Measurements from ENCODE around the gene ZNF446.
"Not testable (repeated sequence)": the region's sequence is repeated elsewhere in the genome, so short reads cannot be mapped to it uniquely, and the experiment has no call there.

Gene ZNF446

GRCh38 chr19:58469241-58470013 is 6.7 kb upstream of the ZNF446 start:
- Histone ChIP-seq H3K27me3 (ENCODE audit: control insufficient read depth, low read length) (peaks cover 3% of the 10 kb centered on the region; the same call in 1 of the 2 replicates), H3K4me1 (ENCODE audit: control insufficient read depth, low read length) (peaks cover 16% of the 10 kb centered on the region), H3K36me3 (ENCODE audit: control insufficient read depth, low read length) (peaks cover 36% of the 10 kb centered on the region), H4K20me1 (ENCODE audit: control insufficient read depth, insufficient read depth, low read depth, low read length) (peaks cover 8% of the 10 kb centered on the region; the same call in 1 of the 2 replicates), H3K79me2 (ENCODE audit: control insufficient read depth, low read length) (peaks cover 27% of the 10 kb centered on the region), H3F3A (ENCODE audit: control insufficient read depth, insufficient read depth) (peaks cover 11% of the 10 kb centered on the region), H3K9me3 (ENCODE audit: control insufficient read depth, insufficient read depth, low read length) (no peaks in the 10 kb centered on the region), H3K4me2 (ENCODE audit: low read length) (no peak overlapping the region), H3K27ac (ENCODE audit: low read depth, low read length) (no peak overlapping the region), H3K9me2 (replicated peaks; ENCODE audit: control insufficient read depth, low read length) (no peaks in the 10 kb centered on the region), H3K4me3 (ENCODE audit: low read length) (no peak overlapping the region)
- TF ChIP-seq CTCF (IDR thresholded peaks at IDR 0.05; ENCODE audit: low read depth, low read length, poor library complexity, severe bottlenecking) (no peak), EZH2phosphoT487 (IDR thresholded peaks at IDR 0.05; ENCODE audit: borderline replicate concordance, low read length) (no peak)

- H3K4me3 ChIP-seq (ENCODE audit: low read length); H3K9me2 ChIP-seq (replicated peaks; ENCODE audit: control insufficient read depth, low read length); H3K9me3 ChIP-seq (ENCODE audit: control insufficient read depth, insufficient read depth, low read length); H4K20me1 ChIP-seq (ENCODE audit: control insufficient read depth, insufficient read depth, low read depth, low read length); H3K27me3 ChIP-seq (ENCODE audit: control insufficient read depth, low read length); H3K4me2 ChIP-seq (ENCODE audit: low read length); H3K27ac ChIP-seq (ENCODE audit: low read depth, low read length): not testable (repeated sequence)
- Histone ChIP-seq H3F3A (ENCODE audit: control insufficient read depth, insufficient read depth) (peaks cover 12% of the 10 kb centered on the region), H3K4me1 (ENCODE audit: control insufficient read depth, low read length) (peaks cover 23% of the 10 kb centered on the region), H3K36me3 (ENCODE audit: control insufficient read depth, low read length) (peaks cover 36% of the 10 kb centered on the region), H3K79me2 (ENCODE audit: control insufficient read depth, low read length) (peaks cover 27% of the 10 kb centered on the region)
These were observed 5.2 kb upstream of the ZNF446 start for GRCh38 chr19:58470837-58471543.

- Histone ChIP-seq H3K9me2 (replicated peaks; ENCODE audit: control insufficient read depth, low read length) (no peaks in the 10 kb centered on the region), H3K79me2 (ENCODE audit: control insufficient read depth, low read length) (peaks cover 27% of the 10 kb centered on the region), H3K4me2 (ENCODE audit: low read length) (no peak overlapping the region), H3K27me3 (ENCODE audit: control insufficient read depth, low read length) (no peaks in the 10 kb centered on the region), H3K27ac (ENCODE audit: low read depth, low read length) (no peak overlapping the region), H4K20me1 (ENCODE audit: control insufficient read depth, insufficient read depth, low read depth, low read length) (peaks cover 8% of the 10 kb centered on the region; the same call in 1 of the 2 replicates), H3K9me3 (ENCODE audit: control insufficient read depth, insufficient read depth, low read length) (no peaks in the 10 kb centered on the region), H3K4me1 (ENCODE audit: control insufficient read depth, low read length) (peaks cover 23% of the 10 kb centered on the region), H3F3A (ENCODE audit: control insufficient read depth, insufficient read depth) (peaks cover 12% of the 10 kb centered on the region), H3K36me3 (ENCODE audit: control insufficient read depth, low read length) (peaks cover 36% of the 10 kb centered on the region), H3K4me3 (ENCODE audit: low read length) (no peak overlapping the region)
- TF ChIP-seq CTCF (IDR thresholded peaks at IDR 0.05; ENCODE audit: low read depth, low read length, poor library complexity, severe bottlenecking): no peak
- no peak for TF ChIP-seq EZH2phosphoT487 (IDR thresholded peaks at IDR 0.05; ENCODE audit: borderline replicate concordance, low read length)
These were observed 4.4 kb upstream of the ZNF446 start for GRCh38 chr19:58471736-58472135.

DNA sequence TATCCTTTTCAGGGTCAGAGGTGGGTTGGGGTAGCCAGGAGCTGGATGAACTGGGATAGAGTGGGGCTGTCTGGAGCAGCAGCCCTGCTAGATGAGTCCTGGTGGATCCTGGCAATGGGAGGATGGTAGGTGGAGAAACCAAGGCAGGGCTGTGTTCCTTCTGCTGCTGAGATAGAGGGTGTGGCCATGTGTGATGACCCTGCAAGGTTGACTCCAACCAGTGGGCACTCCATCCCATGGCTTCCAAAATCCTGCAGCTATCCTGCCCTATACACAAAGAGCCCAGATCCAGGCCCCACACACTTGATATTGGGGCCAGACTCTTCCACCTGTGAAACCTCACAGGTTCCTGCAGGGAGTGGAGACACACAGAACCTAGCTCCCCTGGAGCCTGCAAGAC is 2.4 kb upstream of the ZNF446 start:
- Histone ChIP-seq H3K9me3 (ENCODE audit: control insufficient read depth, insufficient read depth, low read length) (no peaks in the 10 kb centered on the region), H3K4me3 (ENCODE audit: low read length) (no peak overlapping the region), H3F3A (ENCODE audit: control insufficient read depth, insufficient read depth) (peaks cover 12% of the 10 kb centered on the region), H3K79me2 (ENCODE audit: control insufficient read depth, low read length) (peaks cover 9% of the 10 kb centered on the region), H3K4me1 (ENCODE audit: control insufficient read depth, low read length) (peaks cover 22% of the 10 kb centered on the region), H3K27ac (ENCODE audit: low read depth, low read length) (no peak overlapping the region), H3K36me3 (ENCODE audit: control insufficient read depth, low read length) (peaks cover 36% of the 10 kb centered on the region), H4K20me1 (ENCODE audit: control insufficient read depth, insufficient read depth, low read depth, low read length) (peaks cover 3% of the 10 kb centered on the region; the same call in 1 of the 2 replicates), H3K9me2 (replicated peaks; ENCODE audit: control insufficient read depth, low read length) (no peaks in the 10 kb centered on the region), H3K27me3 (ENCODE audit: control insufficient read depth, low read length) (no peaks in the 10 kb centered on the region), H3K4me2 (ENCODE audit: low read length) (no peak overlapping the region)
- TF ChIP-seq EZH2phosphoT487 (IDR thresholded peaks at IDR 0.05; ENCODE audit: borderline replicate concordance, low read length) (no peak), CTCF (IDR thresholded peaks at IDR 0.05; ENCODE audit: low read depth, low read length, poor library complexity, severe bottlenecking) (no peak)

All from DOHH2 (cell line).